ENCODE data around the gene FH.

Gene FH

GRCh38 chr1:241525026-241525425 is 5.5 kb upstream of the FH start:
- no peak for DNase-seq

- no peak for DNase-seq
Measured at GRCh38 chr1:241521718-241522117, 2.2 kb upstream of the FH start.

- DNase-seq = no peak
Measured at GRCh38 chr1:241520080-241520465, 518 bp upstream of the FH start.

GRCh38 chr1:241518476-241519307 is 863 bp downstream of the FH start:
- DNase-seq = peak in 13 of 56 donors; percentile 6 to 59 (median 32)

- no peak for DNase-seq
Measured at GRCh38 chr1:241513378-241513777, 6.2 kb downstream of the FH start.

- no peak for DNase-seq
Measured at GRCh38 chr1:241507189-241507863, 12.2 kb downstream of the FH start.

- peak in 1 of 56 donors; percentile 3 for DNase-seq
Measured at GRCh38 chr1:241503444-241503843, 16.1 kb downstream of the FH start.

GRCh38 chr1:241499910-241500309 is 19.6 kb downstream of the FH start:
- peak in 2 of 56 donors; percentile 6 to 16 for DNase-seq

GRCh38 chr1:241495741-241496140 is 23.8 kb downstream of the FH start:
- DNase-seq = no peak

- no peak for DNase-seq
Measured at GRCh38 chr1:241488739-241489138, 30.8 kb downstream of the FH start.

- no peak for DNase-seq
Measured at GRCh38 chr1:241485554-241485992, 34.0 kb downstream of the FH start.

- DNase-seq = no peak
Measured at GRCh38 chr1:241485145-241485544, 34.4 kb downstream of the FH start.

GRCh38 chr1:241482761-241483250 is 36.7 kb downstream of the FH start:
- DNase-seq = no peak

GRCh38 chr1:241479294-241479693 is 40.3 kb downstream of the FH start:
- no peak for DNase-seq

GRCh38 chr1:241475671-241476070 is 43.9 kb downstream of the FH start:
- no peak for DNase-seq

- DNase-seq = no peak
Measured at GRCh38 chr1:241473026-241473425, 46.5 kb downstream of the FH start.

GRCh38 chr1:241470908-241471590 is 48.5 kb downstream of the FH start:
- DNase-seq = peak in 7 of 56 donors; percentile 0 to 15 (median 5)

- DNase-seq = no peak
Measured at GRCh38 chr1:241470361-241470760, 49.2 kb downstream of the FH start.

- DNase-seq = no peak
Measured at GRCh38 chr1:241465673-241466072, 53.9 kb downstream of the FH start.

- DNase-seq = no peak
Measured at GRCh38 chr1:241464985-241465384, 54.6 kb downstream of the FH start.

- DNase-seq = no peak
Measured at GRCh38 chr1:241462391-241462790, 57.2 kb downstream of the FH start.
